Measurements from ENCODE around the gene SCGB1A1.
"Not testable (repeated sequence)": the region's sequence is repeated elsewhere in the genome, so short reads cannot be mapped to it uniquely, and the experiment has no call there.

The SCGB1A1 gene, protein sequence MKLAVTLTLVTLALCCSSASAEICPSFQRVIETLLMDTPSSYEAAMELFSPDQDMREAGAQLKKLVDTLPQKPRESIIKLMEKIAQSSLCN

DNA sequence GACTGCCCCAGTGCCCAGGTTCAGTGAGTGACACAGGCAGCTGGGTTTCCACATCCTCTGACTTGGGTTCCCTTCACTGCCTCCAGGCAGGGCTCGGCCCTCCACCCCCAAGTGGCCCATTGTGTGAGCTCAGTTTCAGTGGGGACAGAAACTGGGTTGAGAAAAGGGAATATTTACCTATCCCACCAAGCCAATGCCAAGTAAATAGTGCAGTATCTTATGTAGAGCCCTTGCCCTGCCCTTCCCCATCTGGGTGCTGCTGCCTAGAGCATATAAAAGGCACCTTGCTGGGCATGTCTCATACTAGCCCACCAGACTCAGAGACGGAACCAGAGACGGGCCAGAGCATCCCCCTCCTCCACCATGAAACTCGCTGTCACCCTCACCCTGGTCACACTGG lies at the start of gene SCGB1A1:
TSS of gene SCGB1A1 (plus strand) at position 301 of the 400 bp plus-strand sequence. CDS start at position 364, 63 bp downstream.
- no peak for DNase-seq (ENCODE audit: low read depth in 3 of 3, low spot score in 1 of 3)

DNA sequence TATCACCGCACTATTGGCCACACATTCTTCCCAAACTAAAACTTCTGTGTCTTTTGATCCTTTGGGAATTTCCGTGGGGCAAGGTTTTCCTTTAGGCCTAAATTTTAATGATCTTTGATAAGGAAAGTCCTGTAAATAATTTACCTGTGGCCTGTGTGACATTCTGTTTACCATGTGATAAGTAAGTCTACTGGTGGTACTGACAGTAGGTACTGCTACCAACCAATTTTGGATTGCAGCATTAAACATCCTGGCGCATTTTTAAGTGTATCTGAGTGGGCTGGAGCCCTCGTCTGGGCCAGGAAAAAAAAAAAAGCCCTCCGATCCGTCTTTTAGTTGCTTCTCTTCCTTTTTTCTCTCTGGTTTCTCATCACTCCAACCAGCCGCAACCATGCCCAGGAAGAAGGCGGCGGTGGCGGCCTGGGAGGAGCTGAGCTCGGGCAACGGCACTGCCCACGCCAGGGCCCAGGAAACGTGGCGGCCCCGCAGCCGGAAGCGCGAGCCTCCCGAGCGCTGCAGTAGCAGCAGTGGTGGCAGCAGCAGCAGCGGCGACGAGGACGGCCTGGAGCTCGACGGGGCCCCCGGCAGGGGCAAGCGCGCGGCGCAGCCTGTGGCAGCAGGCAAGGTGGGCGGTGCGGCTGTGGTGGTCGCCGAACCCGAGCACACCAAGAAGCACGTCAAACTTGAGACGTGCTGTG lies 47.9 kb upstream of the SCGB1A1 start:
- peak in 1 of 3 donors; percentile 16 for DNase-seq (ENCODE audit: low read depth in 3 of 3, low spot score in 1 of 3)

GRCh38 chr11:62372871-62373270 lies 46.0 kb upstream of the SCGB1A1 start:
- no peak for DNase-seq (ENCODE audit: low read depth in 3 of 3, low spot score in 1 of 3)

DNA sequence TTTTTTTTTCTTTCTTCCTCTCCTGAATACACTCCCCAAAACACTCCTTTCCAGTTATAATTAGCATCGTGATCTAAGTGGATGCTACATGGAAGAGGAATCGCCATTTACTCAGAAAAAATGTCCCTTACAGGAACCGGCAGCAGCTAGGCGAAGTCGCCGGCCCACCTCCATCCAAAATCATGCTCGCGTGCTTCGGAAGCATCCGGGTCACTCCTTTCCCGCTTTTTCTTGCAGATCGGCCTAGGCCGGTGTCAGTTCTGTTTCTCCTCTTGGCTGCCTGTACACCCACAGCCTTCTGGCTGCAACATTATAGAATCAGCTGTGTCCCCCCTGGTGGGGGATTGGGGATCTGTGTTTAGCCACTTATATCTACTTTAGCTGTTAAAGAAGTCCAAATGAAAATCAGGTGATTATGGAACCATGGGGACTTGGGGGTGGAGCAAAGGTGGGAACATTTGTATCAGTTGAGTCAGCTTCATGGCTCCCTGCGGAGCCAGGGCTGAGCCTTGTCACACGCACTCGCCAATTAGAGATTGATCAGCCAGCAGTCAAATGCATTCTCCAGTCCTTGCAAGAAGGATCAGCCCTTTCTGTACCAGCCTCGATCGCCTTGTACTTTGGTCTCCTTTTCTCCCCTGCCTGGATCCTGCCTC lies 45.2 kb upstream of the SCGB1A1 start:
- no peak for DNase-seq (ENCODE audit: low read depth in 3 of 3, low spot score in 1 of 3)

GRCh38 chr11:62374801-62375200 lies 44.0 kb upstream of the SCGB1A1 start:
- no peak for DNase-seq (ENCODE audit: low read depth in 3 of 3, low spot score in 1 of 3)

DNA sequence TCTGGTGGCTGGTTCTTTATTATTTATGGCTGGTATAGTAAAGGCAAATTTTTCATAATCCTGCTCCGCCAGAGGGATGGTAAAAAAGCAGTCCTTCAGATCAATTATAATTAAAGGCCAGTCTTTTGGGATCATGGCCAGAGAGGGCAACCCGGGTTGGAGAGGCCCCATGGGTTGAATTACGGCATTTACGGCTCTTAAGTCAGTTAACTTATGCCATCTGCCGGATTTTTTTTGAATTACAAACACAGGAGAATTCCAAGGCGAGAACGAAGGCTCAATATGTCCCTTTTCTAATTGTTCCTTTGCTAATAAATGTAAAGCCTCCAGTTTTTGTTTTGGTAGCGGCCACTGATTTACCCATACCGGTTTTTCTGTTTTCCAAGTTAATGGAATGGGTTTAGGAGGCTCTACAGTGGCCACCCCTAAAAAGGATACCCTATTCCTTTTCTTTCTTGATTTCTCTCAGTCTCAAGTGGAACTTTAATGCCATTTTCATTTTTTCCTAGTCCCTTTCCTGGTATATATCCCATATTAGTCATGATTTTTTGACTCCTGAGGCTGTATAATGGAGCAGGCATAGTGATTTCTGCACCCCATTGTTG lies 40.3 kb upstream of the SCGB1A1 start:
- not testable (repeated sequence) for DNase-seq (ENCODE audit: low read depth in 3 of 3, low spot score in 1 of 3)

DNA sequence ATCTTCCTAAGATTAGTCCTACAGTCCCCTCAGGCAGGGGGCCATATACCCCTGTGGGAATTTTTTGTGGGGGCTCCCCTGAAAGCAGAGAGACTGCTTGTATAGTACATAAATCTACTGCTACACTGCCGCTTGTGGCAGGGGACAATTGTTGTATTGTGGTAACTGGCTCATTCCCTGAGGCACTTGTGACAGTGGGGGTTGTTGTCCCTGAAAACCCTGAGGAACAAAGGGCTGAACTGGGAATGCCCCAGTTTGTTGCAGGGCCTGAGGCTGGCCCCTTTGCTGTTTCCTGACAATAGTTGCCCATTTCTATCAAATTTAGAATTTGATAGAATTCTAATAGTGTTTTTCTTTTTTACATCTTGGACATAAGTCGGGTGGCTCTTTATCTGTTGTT lies 39.2 kb upstream of the SCGB1A1 start:
- not testable (repeated sequence) for DNase-seq (ENCODE audit: low read depth in 3 of 3, low spot score in 1 of 3)

GRCh38 chr11:62380821-62381245 lies 38.0 kb upstream of the SCGB1A1 start:
- not testable (repeated sequence) for DNase-seq (ENCODE audit: low read depth in 3 of 3, low spot score in 1 of 3)

DNA sequence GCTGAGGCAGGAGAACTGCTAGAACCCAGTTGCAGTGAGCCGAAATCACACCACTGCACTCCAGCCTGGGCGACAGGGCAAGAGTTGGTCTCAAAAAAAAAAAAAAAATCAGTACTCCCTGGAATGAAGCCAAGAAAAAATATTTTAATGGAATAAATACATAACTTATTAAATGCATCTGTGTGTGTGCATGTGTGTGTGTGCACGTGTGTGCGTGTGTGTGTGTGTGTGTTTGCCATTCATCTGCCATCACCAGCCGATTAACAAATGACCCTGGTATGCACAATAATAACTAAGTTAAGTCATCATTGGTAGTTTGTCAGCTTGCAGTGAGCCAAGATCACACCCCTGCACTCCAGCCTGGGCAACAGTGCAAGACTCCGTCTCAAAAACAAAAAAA lies 35.0 kb upstream of the SCGB1A1 start:
- DNase-seq (ENCODE audit: low read depth in 3 of 3, low spot score in 1 of 3) = no peak

DNA sequence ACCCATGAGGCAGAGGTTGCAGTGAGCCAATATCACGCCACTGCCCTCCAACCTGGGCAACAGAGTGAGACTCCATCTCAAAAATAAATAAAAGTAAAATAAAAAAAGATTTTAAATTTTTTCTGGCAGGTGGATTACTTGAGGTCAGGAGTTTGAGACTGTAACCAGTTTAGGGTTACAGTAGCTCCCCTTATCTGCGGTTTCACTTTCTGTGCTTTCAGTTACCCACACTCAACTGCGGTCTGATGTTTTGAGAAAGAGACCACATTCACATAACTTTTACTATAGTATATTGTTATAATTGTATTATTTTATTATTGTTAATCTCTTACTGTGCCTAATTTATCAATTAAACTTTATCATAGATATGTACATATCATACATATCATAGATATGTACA lies 32.8 kb upstream of the SCGB1A1 start:
- not testable (repeated sequence) for DNase-seq (ENCODE audit: low read depth in 3 of 3, low spot score in 1 of 3)

GRCh38 chr11:62387381-62387780 lies 31.5 kb upstream of the SCGB1A1 start:
- DNase-seq (ENCODE audit: low read depth in 3 of 3, low spot score in 1 of 3) = no peak

- DNase-seq (ENCODE audit: low read depth in 3 of 3, low spot score in 1 of 3) = no peak
Measured at GRCh38 chr11:62388999-62389398, 29.8 kb upstream of the SCGB1A1 start.

DNA sequence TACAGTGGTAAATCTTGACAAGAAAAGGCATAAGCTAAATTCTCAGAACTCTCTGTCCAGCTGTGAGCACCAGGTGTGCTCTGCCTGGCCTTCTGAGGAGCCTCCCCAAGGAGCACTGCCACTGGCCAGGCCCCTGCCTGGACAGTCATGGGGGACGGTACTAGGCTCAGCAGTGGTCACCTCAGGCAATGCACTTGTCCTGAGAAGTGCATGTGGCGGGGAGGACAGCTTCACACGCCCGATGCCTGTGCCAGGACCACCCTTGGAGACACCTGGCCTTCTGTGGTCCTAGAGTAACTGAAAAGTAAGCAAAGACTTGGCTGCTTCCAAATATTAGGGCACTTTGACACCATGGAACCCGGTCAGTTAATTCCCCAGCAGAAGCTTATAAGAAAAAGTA lies 28.6 kb upstream of the SCGB1A1 start:
- DNase-seq (ENCODE audit: low read depth in 3 of 3, low spot score in 1 of 3) = no peak

GRCh38 chr11:62390722-62391121 lies 28.1 kb upstream of the SCGB1A1 start:
- DNase-seq (ENCODE audit: low read depth in 3 of 3, low spot score in 1 of 3) = no peak

DNA sequence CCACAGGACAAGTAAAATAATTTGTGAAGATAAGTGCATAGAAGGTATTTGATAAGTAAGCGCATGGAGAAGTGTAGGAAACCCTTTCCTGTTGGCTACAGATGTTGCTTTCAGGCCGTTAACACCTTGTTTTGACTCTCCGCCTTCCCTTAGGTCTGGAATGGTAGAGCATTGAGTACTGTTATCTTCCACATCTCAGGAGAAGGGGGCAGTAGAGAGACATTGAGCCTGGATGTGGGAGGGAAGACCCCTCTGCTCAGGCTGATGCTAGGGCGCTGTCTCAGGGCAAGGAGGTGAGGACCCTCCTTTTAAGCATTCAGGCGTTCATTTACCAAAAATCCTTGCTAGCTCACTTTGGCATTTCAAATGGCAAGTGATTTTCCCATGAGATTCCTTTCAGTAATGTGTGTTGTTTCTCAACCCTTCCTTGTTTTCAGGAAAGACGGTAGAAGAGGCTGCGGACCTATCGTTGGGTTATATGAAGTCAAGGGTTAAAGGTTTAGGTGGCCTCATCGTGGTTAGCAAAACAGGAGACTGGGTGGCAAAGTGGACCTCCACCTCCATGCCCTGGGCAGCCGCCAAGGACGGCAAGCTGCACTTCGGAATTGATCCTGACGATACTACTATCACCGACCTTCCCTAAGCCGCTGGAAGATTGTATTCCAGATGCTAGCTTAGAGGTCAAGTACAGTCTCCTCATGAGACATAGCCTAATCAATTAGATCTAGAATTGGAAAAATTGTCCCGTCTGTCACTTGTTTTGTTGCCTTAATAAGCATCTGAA lies 27.0 kb upstream of the SCGB1A1 start:
- no peak for DNase-seq (ENCODE audit: low read depth in 3 of 3, low spot score in 1 of 3)

- no peak for DNase-seq (ENCODE audit: low read depth in 3 of 3, low spot score in 1 of 3)
Measured at GRCh38 chr11:62392506-62392905, 26.3 kb upstream of the SCGB1A1 start.

GRCh38 chr11:62393061-62393611 lies 25.7 kb upstream of the SCGB1A1 start:
- no peak for DNase-seq (ENCODE audit: low read depth in 3 of 3, low spot score in 1 of 3)

DNA sequence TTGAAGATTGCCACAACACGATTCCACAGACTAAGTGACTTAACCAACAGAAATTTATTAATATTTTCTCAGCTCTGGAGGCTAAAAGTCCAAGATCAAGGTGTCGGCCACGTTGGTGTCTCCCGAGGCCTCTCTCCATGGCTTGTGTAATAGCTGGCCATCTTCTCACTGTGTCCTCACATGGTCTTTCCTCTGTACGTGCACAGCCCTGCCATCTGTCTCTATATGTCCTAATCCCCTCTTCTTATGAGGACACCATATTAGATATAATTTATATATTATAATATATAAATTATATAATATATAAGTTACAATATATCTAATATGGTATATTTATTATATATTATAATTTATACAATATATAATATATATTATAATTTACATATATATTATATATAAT lies 25.1 kb upstream of the SCGB1A1 start:
- DNase-seq (ENCODE audit: low read depth in 3 of 3, low spot score in 1 of 3) = no peak

- no peak for DNase-seq (ENCODE audit: low read depth in 3 of 3, low spot score in 1 of 3)
Measured at GRCh38 chr11:62394825-62395538, 23.9 kb upstream of the SCGB1A1 start.

DNA sequence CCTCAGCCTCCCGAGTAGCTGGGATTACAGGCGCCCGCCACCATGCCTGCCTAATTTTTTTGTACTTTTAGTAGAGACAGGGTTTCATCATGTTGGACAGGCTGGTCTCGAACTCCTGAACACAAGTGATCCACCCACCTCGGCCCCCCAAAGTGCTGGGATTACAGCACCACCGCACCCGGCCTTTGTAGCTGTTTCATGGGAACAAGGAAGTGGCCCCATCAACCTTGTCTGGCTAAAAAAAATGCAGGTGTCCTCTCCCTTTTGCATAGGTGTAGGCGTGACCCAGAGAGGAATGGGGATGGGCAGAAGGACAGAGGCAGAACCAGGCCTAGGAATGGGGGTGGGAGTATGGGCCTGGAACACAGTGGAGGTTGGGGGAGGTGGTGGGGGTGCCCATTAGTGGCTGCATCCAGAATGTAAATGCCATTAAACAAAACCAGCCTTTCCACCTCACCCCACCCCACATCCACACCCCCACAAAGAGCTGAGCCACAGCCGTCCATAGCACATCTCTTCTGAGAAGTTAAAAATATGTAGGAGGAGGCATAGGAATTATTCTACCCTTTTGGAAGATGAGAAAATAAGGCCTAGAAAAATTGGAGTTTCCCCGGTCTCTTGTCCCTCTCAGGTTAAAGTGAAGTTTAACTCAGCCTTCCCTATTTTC lies 22.8 kb upstream of the SCGB1A1 start:
- no peak for DNase-seq (ENCODE audit: low read depth in 3 of 3, low spot score in 1 of 3)
